HG03342 (cell line): ENCODE data around the gene SGK1.

ENCODE experiments used
- ATAC-seq: cut with Tn5 transposase; IDR thresholded peaks from one replicate; pipeline ENCODE4 v1.9.1; 2021; ENCODE audit warnings: mild to moderate bottlenecking, moderate library complexity; ENCODE audit not compliant: unreplicated experiment

The SGK1 gene

DNA sequence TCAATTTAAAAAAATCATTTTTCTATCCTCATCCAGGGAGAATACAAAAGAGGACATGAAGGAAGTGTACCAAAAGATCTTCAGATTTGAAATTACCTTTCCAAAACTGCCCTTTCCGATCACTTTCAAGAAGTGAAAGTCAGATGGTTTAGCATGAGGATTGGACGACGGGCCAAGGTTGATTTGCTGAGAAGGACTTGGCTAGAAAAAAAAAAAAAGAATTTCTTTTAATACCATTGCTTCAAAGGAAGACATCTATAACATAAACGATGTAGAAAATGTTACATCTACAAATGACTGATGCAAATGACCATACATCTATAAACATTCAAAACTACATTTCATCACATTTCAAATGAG is 144.6 kb downstream of the SGK1 start:
- ATAC-seq: no peak

DNA sequence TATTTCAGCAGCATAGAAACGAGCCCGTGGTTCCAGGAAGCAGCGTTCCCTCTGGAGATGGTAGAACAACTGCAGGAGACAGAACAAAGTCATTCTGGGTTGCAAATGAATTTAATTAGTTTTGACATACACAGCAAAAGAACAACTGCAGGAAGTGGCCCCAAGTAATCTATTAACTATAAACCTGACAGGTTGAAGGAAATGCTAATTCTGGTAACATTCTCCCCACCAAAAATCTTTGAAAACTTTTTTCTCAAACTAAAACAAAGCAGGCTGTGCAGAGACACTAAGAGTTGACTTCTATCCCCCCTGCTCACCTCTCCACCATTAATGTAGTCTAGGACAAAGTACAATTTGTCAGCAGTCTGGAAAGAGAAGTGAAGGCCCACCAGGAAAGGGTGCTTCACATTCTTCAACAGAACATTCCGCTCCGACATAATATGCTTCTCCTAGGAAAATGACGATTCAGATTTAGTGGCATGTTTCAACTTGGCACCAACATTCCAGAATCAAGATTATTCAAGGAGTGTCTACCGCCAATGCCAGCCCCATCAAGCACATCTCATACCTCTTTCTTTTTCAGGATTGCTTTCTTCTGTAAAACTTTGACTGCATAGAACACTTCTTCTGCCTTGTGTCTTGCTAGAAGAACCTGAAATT is 145.1 kb downstream of the SGK1 start:
- no peak for ATAC-seq

DNA sequence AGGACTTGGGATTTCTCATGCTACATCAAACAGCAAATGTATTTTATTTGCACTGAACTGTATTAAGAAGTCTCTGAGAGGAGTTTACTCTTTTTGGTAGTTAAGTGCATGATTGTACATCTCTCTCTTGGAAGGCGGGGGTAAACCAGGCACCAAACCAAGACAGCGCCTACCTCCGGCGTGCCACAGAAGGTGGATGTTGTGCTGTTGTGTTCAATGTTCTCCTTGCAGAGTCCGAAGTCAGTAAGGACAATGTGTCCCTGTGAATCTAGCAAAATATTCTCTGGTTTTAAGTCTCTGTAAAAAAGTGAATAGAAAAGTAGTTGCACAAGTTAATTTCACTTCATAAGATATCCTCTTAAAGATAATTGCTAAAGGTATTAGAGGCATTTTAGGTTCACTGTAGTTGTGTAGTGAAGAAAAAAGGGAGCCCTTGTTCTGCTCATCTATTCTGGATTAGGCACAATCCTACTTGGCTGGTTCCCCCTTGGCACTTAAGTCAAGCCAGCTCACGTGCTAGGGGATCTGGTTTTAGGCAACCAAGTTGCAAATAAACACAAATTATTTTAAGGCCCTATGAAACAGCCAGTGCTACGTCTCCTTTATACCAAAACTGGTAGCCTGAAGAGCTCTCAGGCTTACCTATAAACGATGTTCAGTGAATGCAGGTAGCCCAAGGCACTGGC is 145.7 kb downstream of the SGK1 start:
- ATAC-seq: no peak

DNA sequence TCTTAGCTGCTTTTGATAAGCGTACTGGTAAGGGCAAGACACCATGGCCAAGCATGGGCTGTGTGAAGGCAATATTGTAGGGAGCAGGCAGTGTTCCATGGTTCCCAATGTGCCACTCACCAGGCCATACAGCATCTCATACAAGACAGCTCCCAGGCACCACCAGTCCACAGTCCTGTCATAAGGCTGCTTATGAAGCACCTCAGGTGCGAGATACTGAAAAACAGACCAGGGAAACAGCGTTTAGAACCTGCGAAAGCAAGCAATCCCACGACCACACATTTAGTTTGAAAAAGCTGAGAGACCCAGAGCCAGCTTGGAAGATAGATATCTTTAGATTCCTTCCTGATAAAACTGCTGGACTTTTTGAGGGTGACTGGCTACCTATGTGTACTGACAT is 146.4 kb downstream of the SGK1 start:
- ATAC-seq: no peak

DNA sequence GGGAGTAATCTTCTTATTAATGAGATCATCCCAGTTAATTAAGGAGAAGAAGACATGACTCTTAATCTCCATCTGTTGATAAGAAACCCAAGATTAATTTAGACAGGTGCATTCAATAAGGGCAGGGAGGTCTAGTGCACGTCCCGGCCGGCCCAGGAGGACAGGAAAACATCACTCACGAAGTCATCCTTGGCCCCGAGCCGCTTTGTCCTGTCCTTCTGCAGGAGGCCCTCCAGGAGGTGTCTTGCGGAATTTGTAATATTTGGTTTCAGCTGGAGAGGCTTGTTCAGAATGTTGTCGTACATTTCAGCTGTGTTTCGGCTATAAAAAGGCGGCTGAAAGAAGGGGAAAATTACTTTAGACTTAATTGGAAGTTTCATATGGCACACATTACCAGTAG is 147.1 kb downstream of the SGK1 start:
- no peak for ATAC-seq

DNA sequence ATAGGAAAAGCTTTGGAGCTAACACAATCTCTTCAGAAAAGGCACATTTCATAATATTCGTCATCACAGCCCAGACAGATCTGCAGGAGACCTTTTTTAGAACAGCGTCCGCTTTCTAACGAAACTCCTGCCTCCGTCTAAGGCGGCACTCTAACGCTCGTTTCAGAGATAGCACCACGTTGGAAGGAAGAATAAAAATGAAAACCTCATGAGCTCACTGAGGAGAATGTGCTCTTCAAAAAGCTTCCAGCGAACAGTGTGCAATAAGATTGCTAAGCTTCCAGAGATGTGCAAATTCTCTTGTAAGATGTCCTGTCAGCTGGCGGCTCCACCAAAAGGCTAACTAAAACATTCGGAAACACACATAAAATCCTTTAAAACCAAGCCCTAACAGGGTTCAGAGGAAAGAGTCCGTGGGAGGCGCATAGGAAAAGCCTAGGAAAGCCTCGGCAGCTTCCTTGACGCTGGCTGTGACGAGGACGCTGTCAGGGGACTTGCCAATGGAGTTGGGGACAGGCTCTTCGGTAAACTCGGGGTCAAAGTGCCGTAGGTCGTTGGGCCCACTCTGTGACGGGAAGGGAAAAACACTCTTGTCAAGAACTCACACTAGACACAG is 147.9 kb downstream of the SGK1 start:
- ATAC-seq: no peak

DNA sequence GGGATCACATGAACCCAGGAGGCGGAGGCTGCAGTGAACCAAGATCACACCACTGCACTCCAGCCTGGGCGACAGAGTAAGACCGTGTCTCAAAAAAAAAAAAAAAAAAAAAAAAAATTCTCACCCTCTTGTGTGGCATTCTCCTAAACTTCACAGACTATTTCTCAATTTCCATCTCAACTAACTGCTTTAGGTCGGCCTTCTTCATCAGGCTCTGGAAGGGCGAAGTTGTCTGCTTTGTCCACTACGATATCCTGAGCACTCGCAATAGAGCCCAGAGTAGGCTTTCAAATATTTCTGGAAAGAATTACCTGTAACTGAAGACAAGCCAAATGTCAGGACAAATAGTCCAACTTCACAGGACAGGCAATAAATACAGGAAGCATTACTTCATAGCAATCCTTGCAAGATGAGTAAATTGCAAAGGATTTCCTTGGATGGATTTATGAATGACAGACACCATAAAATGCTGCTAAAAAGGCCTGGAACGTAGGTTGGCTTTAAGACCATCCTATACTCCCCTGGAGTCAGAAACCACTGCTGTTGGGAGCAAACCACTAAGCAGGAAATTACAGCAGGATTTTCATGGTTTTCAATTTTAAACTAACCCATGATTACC is 149.2 kb downstream of the SGK1 start:
- ATAC-seq: no peak

DNA sequence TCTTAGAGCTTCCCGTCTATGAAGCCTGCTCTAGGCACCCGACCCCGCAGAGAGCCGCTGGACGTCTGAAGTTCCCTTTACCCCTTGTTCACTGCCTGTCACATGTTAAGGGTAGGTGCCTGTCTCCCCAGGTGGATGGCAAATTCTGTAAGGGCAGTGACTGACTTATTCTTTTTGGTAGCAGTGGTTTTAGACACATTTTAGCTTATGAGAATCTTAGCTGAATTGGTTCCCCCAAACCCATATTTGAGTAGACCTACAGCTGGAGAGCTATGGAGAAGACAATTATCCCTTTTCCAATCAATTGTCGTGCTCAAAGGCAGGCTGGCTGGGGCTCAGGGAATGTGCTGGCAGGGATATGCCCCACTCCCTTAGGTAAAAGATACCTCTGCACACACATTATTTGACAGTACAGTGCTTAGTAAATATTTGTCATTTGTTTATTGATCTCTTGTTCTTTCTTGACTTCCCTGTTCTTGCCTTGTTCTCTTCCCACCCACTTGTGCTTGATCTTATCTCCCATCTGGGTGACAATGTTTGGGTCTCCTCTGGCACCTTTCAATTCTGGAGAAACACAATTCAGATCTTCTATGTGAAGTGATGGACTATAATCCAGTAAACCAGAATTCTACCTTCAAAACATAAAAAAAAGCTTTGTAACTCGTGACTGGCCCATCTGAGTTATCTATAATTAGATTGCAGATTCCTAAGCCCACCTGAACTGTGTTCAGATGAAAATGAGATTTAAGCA is 151.2 kb downstream of the SGK1 start:
- ATAC-seq: no peak

DNA sequence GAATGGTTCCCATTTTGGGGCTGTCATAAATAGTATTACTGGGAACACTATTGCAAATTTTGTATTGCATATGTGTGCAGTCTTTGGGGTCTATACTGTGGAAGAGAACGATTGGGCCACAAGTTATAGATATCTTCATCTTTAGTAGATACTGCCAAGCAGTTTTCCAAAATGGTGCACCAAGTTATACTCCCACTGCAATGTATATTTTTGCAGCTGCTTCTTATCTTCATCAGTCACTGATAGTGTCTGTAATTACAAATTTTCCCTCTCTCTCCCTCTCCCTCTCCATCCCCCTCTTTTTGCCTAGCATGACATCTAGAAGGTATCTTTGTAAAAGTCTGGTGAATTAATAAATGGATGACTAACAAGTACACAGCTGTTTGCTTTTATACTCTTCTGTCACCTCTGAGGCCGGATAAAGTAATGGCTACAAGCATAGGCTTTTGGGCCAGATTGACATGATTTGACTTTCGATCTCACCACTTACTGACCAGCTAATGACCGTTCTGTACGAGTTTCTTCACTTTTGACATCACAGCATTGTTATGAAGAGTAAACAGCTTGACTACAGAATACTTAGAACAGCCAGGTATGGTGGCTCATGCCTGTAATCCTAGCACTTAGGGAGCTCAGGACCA is 152.2 kb downstream of the SGK1 start:
- no peak for ATAC-seq

DNA sequence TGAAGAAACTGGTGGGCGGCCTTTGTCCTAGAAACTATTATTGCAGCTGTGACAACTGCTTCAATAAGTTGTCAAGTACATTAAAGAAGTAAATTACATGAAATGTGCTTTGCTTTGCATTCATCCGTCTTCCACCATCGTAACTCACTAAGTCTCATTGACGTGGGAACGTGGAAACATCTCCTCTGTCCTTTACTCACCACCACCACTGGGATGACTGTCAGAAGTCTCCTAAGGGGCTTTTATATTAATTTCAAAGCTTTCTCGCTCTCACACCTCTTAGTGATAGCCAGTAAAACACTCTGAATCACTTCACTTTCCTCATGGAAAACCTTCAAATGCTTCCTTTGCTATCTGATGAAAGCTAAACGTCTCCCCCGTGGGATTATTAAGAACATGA is 153.6 kb downstream of the SGK1 start:
- no peak for ATAC-seq

DNA sequence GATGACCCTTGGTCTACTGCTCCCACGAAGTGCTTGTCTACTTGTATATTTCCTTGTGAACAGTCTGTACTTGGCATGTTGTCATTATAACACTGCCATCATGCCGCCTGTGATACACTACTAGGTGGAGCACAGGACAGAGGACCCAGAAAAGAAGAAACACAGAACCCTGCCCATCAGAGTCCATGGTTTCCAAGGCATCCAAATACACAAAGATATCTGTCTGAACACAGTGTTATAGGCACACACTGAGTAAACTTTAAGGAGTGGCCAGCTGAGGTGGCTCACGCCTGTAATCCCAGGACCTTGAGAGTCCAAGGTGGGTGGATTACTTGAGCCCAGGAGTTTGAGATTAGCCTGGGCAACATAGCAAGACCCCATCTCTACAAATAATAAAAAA is 155.0 kb downstream of the SGK1 start:
- ATAC-seq: no peak

DNA sequence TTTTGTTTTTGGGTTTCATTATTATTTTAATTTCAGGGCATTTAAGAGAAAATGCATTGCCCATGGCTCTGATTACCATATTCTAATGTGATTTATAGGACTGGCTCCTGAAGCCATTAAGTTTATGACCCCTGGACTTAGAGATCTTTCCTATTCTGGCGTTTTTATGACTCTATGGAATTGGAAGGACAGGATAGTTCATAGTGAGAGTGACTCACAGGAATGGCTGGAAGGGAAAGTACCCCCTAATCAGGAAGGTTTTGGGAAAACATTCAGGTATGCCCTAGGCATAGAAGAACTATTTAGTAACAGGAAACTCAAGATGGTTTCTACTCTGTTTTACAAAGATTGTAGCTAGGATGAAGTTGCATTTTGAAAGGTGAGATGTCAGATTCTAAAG is 156.9 kb downstream of the SGK1 start:
- ATAC-seq: no peak

DNA sequence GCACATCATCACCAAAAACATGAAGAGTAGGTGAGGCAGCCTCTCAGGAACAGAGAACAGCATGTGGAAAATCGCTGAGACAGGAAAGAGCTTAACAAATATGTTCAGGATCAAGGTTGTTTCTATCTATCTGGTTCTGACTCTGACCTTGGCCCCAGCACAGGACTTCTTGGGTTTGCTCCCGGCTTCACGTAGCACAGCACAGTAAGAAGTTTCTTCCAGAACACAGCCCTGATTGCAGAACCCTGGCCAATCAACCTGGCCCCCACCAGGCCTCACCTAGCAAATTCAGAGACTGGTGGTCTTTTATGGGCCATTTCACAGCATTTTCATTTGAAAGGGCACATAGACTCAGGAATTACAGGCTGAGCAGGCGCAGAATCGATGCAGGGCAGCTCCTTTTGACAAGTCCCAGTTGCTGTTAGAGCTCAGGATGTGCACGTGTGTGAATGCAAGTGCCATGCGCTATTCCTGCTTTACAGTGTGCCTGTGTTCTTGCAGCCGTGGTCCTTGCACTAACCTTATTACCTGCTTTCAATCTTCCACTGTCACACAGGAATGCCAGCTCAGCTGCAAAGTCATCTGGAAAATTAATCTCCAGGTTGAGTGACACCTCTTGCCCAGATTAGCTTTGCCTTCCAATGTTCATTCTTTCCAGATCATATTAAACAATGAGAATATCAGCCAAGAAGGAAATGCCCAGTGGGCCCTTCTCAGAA is 165.0 kb downstream of the SGK1 start:
- no peak for ATAC-seq

DNA sequence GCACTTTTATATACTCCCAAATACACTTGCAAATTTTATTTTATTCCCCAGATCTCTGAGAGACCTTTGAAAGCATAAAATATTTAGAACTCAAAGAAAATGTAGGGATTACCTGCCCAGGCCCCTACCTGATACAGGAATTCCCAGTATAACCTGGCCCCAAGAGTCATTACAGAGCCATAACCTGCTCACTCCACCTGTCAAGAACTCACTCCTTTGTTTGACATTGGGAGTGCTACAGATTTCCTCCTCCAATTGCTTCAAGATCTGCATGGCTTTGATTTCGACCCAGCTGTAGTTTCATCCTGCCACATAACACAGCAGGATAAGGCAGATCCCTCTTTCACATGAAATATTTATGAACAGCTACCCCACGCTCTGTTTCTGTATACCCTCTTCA is 169.3 kb downstream of the SGK1 start:
- ATAC-seq: no peak

DNA sequence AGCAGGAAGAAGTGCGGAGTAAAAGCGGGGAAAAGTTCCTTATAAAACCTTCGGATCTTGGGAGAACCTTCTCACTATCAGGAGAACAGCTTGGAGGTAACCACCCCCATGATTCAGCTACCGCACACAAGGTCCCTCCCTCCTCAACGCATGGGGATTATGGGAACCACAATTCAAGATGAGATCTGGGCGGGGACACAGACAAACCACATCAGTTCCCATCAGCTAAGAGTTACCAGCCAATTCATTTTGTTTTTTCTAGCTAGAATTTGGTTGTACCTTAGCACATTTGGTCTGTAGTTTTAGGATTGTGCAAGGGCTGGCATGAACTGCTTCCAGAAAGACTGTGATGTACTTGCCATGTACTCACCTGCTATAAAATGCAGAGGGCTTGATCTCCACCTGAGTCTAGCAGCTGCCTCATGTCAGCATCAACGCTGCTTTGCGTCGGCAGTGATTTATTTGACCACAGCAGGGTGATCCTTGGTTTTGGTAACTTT is 170.8 kb downstream of the SGK1 start:
- ATAC-seq: no peak

DNA sequence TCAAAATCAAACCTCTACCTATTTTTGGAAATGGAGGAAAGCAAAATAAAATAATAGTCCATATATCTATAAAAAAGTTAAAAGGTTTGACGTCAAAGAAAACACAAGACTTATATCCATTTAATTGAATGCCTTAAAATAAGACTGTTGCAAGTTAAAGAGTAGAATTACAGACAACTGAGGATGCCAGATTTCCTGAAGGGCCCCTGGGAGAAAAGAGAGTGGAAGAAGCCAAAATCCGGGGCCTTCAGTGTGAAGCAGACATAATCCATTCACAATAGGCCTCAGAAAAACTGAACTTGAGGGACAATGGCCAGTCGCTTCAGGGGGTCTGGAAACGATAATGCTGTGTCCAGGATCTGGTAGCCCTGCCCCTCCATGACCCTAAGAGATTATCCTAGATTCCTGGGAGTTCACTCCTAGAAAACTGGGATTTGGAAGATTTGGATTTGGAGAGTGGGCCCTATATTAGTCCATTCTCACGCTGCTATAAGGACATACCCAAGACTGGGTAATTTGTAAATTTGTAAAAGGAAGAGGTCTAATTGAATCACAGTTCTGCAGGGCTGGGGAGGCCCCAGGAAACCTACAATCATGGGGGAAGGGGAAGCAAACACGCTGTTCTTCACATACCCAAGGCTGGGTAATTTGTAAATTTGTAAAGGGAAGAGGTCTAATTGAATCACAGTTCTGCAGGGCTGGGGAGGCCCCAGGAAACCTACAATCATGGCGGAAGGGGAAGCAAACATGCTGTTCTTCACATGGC is 171.5 kb downstream of the SGK1 start:
- ATAC-seq: no peak

DNA sequence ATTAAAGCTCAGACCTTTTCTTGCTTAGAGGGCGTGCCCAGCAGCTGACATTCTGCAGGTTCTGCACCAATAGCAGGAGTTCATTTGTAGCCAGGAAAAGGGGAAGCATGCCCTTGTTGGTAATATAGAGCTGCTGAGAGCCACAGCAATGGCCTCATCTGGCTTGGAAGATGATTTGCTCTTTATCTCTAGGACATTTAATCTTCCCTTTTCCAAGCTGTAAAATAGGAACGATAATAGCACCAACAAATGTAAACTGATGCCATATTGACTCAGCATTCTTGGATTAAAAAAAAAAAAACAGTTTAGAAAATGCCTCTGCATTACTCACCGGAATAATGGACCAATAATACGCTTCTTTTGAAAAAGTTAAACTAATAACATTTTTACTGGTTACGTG is 172.1 kb downstream of the SGK1 start:
- ATAC-seq: no peak

DNA sequence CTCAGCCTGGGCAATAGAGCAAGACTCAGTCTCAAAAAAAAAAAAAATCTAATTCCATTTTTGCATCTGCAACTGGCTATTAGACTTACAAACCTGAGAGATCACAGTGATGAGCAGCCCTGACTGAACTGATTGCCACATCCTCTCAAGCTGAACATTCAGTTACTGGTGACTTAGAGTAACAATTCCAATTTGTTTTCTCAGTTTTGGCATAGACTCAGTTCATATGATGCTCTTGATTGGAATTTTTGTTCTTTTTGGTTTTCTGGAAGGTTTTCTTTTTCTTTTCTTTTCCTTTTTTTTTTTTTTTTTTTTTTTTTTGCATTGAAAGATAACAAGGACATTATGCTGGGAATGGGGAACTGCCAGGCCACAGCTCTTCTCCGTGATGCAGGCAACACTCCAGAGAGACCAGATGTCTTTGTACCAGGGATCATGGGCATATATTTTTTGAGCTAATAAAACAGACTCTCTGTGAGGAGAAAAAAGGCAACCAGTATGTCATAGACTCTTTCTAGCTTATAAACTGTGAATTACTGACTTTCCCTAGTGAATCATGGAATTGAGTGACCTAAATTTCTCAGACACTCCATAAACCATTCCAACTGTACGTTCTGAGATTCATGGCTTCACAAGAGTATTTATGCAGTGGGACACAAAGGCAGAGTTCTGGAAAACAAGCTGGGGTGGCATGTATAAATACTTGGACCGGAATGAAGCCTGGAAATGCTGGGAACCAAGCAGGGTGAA is 179.5 kb downstream of the SGK1 start:
- no peak for ATAC-seq

DNA sequence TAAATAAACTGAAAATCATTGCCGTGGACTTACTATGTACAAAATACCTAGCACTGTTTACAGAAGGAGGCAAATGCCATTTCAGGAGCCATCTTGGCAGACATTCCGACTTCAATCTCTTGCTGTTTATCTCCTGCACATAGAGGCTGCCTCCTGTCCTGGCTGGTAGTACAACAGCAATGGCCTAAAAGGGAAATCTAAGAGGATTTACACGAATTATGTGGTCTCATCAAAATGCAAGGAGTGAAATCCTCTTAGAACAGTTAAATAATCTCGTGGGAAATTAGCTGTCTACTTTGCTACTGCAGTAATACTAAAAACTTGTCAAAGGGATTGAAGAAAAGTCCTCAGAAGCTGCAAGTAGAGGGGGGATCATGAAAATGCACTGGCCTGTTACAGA is 183.3 kb downstream of the SGK1 start:
- no peak for ATAC-seq
